ENCODE results near the gene DESI2.
A peak's percentile ranks its signal among the peaks of the same experiment; 100 is the strongest.

Gene DESI2

DNA sequence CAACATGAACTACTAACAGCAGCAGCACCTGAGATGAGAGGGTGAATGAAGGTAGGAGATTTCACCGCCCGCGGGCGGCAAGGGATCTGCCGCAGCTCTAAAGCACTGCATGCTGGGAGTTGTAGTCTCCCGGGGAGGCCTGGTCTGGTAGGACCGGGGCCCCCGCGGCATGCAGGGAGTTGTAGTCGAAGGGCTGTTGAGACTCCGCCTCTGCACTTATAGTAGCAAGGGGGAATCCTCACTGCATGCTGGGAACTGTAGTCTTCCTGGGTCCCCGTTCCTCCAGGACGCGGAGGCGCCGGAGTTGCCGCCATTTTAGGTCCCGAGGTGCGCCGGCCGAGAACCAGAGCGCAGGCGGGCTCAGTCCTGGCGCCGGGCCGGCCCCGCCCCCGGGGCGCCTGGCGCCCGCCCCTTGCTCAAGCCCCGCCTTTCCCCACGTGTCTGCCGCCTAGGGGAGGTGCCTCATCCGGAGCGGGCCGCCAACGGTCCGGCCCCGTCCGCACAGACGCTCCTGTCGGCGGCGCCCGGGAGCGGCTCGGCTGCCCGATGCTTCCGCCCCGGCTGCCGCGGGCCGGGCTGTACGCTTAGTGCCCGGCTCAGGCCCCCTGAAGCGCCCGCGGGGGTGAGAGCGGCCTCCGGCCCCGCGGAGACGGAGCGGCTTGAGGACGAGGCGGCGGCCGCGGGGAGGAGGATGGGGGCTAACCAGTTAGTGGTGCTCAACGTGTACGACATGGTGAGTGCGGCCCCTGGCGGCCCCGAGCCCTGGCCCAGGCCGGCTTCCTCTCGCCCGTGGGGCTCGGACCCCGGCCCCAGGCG is at the start of gene DESI2:
TSS of gene DESI2 (plus strand) at position 504 of the 816 bp plus-strand sequence. CDS start at position 692, 188 bp downstream.
- H3K4me1 ChIP-seq (ENCODE audit: insufficient read depth, low read length): peaks cover 22% of the 10 kb centered on the region
- H3K9me3 ChIP-seq (ENCODE audit: low read length): peaks cover 2% of the 10 kb centered on the region
- H3K27me3 ChIP-seq (ENCODE audit: insufficient read depth, low read length): no peaks in the 10 kb centered on the region
- H3K36me3 ChIP-seq (ENCODE audit: insufficient read depth, low read length): peaks cover 8% of the 10 kb centered on the region
- H2AFZ ChIP-seq (ENCODE audit: low read depth, low read length): peak within 1 kb of the TSS; percentile 65
- peak within 1 kb of the TSS; percentile 75 for H3K4me3 ChIP-seq (ENCODE audit: low read length)

DNA sequence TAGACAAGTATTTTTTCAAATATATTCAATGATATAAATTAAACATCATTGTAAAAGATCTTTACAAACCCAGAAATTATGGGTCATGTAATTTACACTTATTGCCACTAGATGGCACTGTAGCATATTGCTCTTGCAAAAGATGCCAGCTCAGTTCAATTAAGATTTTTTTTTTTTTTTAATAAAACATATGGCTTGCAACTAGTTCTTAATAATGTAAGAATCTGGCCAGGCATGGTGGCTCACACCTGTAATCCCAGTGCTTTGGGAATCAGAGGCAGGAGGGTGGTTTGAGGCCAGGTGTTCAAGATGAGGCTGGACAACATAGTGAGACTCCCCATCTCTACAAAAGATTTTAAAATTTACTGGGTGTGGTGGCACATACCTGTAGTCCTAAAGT is 49.4 kb upstream of the DESI2 start:
- Histone ChIP-seq H3K4me3 (ENCODE audit: low read length) (no peak overlapping the region), H2AFZ (ENCODE audit: low read depth, low read length) (no peak overlapping the region), H3K9me3 (ENCODE audit: low read length) (no peaks in the 10 kb centered on the region), H3K36me3 (ENCODE audit: insufficient read depth, low read length) (no peaks in the 10 kb centered on the region), H3K4me1 (ENCODE audit: insufficient read depth, low read length) (peaks cover 6% of the 10 kb centered on the region), H3K27me3 (ENCODE audit: insufficient read depth, low read length) (no peaks in the 10 kb centered on the region)

DNA sequence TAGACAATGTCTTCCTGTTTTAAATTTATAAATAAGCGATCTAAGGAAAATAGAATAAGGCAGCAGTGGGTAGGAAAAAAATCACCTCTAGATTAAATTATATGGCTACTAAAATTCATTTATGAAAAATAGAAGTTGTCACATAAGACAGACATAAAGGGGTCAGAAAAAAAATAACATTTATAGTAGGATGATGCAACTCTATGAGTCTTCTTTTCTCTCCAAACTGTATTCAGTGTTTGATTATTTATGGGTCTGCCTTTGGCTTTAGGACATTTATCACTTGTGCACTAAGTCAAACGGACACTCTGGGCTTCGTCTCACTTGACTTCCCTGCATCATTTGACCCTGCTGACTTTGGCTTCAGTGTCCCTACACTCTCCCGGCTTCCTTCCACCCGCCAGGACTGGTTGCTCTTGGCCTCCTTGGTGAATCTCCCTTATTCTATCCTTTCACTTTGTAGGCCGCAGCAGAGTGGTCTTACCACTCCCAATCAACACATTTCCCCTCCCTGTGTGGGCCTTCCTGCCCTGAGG is 47.0 kb upstream of the DESI2 start:
- H3K27me3 ChIP-seq (ENCODE audit: insufficient read depth, low read length): no peaks in the 10 kb centered on the region

DNA sequence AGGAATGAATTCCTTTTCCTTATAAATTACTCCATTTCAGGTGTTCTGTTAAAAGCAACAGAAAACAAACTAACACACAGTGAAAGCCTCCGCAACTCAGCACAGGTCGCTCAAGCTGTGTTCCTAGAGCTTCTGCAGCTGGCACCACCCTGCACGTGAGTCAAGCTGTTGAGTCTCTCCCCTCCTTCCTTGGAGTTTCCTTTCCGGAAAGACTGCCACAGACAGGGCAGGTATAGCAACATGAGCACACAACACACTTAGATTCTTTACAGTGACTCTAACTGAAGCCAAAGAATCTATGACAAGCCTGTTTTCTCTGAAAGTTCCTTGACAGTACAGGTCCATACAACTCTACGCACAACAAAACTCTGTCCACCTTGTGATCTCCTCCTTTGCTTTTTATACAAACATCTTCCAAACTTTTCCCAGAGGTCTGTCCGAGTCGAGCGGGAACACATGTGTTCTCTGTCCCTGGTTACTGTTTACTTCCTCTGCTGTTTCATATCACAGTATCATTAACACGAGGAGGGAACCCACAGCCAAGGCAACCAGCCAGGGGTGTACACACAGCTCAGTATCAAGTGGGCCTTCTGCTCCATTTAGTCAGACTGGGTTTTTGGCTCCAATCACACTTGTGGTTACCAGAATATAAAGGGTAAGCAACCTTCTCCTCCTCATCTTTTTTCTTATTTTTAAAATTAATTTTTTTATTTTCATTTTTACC is 38.7 kb upstream of the DESI2 start:
- Histone ChIP-seq H3K27me3 (ENCODE audit: insufficient read depth, low read length) (no peaks in the 10 kb centered on the region), H3K4me3 (ENCODE audit: low read length) (no peak overlapping the region), H3K9me3 (ENCODE audit: low read length) (no peaks in the 10 kb centered on the region), H2AFZ (ENCODE audit: low read depth, low read length) (no peak overlapping the region), H3K36me3 (ENCODE audit: insufficient read depth, low read length) (no peaks in the 10 kb centered on the region), H3K4me1 (ENCODE audit: insufficient read depth, low read length) (peaks cover 12% of the 10 kb centered on the region)

More for the DNA sequence above, 47.0 kb upstream of the DESI2 start:
- H3K36me3 ChIP-seq (ENCODE audit: insufficient read depth, low read length): no peaks in the 10 kb centered on the region
- no peaks in the 10 kb centered on the region for H3K9me3 ChIP-seq (ENCODE audit: low read length)
- peaks cover 3% of the 10 kb centered on the region for H3K4me1 ChIP-seq (ENCODE audit: insufficient read depth, low read length)
- H3K4me3 ChIP-seq (ENCODE audit: low read length): no peak overlapping the region
- no peak overlapping the region for H2AFZ ChIP-seq (ENCODE audit: low read depth, low read length)

DNA sequence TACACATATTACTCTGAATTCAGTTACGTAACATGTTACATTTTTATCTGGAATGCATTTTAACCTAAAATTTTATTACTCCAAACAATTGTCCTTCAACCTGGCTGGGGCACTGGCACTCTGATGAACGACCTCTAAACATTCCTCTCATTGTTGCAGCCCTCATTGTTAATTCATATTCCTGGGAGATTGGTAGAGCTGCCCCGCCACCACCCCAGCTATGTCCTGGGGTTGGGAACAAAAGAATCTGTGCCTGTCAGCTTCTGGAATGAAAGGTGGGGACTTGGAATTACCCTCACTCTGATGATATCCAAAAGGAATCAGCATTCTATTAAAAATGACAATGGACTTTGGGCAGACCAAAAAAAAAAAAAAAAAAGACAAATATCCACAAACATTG is 38.0 kb upstream of the DESI2 start:
- H3K4me1 ChIP-seq (ENCODE audit: insufficient read depth, low read length): peaks cover 12% of the 10 kb centered on the region
- no peaks in the 10 kb centered on the region for H3K36me3 ChIP-seq (ENCODE audit: insufficient read depth, low read length)
- H2AFZ ChIP-seq (ENCODE audit: low read depth, low read length): no peak overlapping the region
- H3K27me3 ChIP-seq (ENCODE audit: insufficient read depth, low read length): no peaks in the 10 kb centered on the region
- no peaks in the 10 kb centered on the region for H3K9me3 ChIP-seq (ENCODE audit: low read length)
- H3K4me3 ChIP-seq (ENCODE audit: low read length): no peak overlapping the region

DNA sequence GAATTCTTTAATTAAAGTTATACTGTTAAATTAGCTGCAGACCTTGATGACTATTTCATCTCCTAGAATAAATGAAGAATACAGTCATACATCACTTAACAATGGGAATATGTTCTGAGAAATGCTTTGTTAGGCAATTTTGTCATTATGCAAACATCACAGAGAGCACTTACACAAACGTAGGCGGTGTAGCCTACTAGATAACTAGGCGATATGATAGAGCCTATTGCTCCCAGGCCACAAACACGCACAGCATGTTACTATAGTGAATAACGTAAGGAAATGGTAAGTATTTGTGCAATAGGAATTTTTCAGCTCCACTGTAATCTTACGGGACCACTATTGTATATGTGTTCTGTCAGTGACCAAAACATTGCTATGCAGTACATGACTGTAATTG is 37.6 kb upstream of the DESI2 start:
- Histone ChIP-seq H3K36me3 (ENCODE audit: insufficient read depth, low read length) (no peaks in the 10 kb centered on the region), H3K27me3 (ENCODE audit: insufficient read depth, low read length) (no peaks in the 10 kb centered on the region), H3K4me1 (ENCODE audit: insufficient read depth, low read length) (peaks cover 12% of the 10 kb centered on the region), H2AFZ (ENCODE audit: low read depth, low read length) (no peak overlapping the region), H3K4me3 (ENCODE audit: low read length) (no peak overlapping the region), H3K9me3 (ENCODE audit: low read length) (no peaks in the 10 kb centered on the region)

DNA sequence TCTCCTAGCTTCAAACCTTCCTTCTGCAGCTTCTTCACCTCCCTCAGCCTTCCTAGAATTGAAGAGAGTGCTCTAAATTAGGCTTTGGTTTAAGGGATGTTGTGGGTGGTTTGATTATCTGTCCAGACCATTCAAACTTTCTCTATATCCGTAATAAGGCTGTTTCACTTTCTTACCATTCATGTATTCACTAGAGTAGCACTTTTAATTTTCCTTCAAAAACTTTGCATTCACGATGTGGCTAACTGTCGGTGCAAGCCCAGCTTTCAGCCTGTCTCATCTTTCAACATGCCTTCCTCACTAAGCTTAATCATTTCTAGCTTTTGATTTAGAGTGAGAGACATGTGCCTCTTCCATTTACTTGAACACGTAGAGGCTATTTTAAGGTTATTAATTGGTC is 26.2 kb upstream of the DESI2 start:
- Histone ChIP-seq H3K4me3 (ENCODE audit: low read length) (no peak overlapping the region), H3K36me3 (ENCODE audit: insufficient read depth, low read length) (no peaks in the 10 kb centered on the region), H2AFZ (ENCODE audit: low read depth, low read length) (no peak overlapping the region), H3K4me1 (ENCODE audit: insufficient read depth, low read length) (no peaks in the 10 kb centered on the region), H3K27me3 (ENCODE audit: insufficient read depth, low read length) (peaks cover 3% of the 10 kb centered on the region), H3K9me3 (ENCODE audit: low read length) (no peaks in the 10 kb centered on the region)

DNA sequence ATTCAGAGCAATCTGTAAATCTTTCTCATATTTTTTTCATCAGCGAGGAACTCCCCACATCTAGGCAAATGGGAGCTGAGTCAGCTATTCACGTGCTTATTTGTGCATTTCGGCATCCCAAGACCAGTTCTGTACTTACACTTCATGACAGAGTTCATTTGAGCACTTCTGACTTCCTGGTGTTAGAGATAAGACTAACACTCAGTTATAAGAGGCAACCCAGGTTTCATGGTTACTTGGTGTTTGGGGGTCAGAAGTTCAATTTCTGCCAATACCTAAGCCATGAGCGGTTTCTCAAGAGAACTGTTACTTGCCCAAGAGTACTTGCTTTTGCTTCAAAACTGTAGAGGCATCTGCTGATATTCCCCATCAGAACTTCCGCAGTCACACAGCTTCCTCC is 24.1 kb upstream of the DESI2 start:
- H3K9me3 ChIP-seq (ENCODE audit: low read length): no peaks in the 10 kb centered on the region
- no peaks in the 10 kb centered on the region for H3K4me1 ChIP-seq (ENCODE audit: insufficient read depth, low read length)
- no peak overlapping the region for H3K4me3 ChIP-seq (ENCODE audit: low read length)
- H3K36me3 ChIP-seq (ENCODE audit: insufficient read depth, low read length): no peaks in the 10 kb centered on the region
- peaks cover 3% of the 10 kb centered on the region for H3K27me3 ChIP-seq (ENCODE audit: insufficient read depth, low read length)
- H2AFZ ChIP-seq (ENCODE audit: low read depth, low read length): no peak overlapping the region

DNA sequence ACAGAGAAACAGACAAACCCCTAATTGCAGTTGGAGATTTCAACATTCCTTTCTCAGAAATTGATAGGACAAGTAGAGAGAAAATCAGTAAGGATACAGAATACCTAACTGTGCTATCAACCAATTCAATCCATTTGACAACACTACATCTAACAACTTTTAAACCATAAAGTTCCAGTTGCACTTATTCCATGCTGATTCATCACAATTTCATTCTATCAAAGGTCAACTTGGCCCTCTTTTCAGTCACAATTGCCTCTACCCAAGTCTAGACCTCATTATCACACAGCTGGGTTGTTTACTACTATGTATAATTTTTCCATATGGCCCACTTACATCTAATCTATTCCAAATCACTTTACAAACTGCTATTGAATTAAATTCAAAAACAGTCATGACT is 19.8 kb upstream of the DESI2 start:
- Histone ChIP-seq H3K27me3 (ENCODE audit: insufficient read depth, low read length) (peaks cover 3% of the 10 kb centered on the region), H3K36me3 (ENCODE audit: insufficient read depth, low read length) (no peaks in the 10 kb centered on the region)

DNA sequence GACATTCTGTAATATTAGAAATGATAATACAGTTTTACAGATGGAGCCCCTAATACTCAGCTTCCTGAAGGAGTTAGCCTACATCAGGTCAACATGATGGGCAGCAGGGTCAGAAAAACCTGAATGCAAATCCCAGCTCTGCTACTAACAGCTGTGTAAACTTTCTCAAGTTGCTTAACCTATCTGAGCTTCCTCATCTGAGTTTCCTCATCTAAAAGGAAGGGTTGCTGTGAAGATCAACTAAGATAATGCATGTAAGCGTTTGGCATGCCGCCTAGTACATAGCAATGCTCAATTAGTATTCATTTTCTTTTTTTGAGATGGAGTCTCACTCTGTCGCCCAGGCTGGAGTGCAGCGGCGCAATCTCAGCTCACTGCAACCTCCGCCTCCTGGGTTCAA is 18.4 kb upstream of the DESI2 start:
- H3K27me3 ChIP-seq (ENCODE audit: insufficient read depth, low read length): no peaks in the 10 kb centered on the region
- no peak overlapping the region for H3K4me3 ChIP-seq (ENCODE audit: low read length)

More for the DNA sequence above, 19.8 kb upstream of the DESI2 start:
- no peak overlapping the region for H3K4me3 ChIP-seq (ENCODE audit: low read length)
- H3K4me1 ChIP-seq (ENCODE audit: insufficient read depth, low read length): no peaks in the 10 kb centered on the region
- H3K9me3 ChIP-seq (ENCODE audit: low read length): no peaks in the 10 kb centered on the region
- H2AFZ ChIP-seq (ENCODE audit: low read depth, low read length): no peak overlapping the region

DNA sequence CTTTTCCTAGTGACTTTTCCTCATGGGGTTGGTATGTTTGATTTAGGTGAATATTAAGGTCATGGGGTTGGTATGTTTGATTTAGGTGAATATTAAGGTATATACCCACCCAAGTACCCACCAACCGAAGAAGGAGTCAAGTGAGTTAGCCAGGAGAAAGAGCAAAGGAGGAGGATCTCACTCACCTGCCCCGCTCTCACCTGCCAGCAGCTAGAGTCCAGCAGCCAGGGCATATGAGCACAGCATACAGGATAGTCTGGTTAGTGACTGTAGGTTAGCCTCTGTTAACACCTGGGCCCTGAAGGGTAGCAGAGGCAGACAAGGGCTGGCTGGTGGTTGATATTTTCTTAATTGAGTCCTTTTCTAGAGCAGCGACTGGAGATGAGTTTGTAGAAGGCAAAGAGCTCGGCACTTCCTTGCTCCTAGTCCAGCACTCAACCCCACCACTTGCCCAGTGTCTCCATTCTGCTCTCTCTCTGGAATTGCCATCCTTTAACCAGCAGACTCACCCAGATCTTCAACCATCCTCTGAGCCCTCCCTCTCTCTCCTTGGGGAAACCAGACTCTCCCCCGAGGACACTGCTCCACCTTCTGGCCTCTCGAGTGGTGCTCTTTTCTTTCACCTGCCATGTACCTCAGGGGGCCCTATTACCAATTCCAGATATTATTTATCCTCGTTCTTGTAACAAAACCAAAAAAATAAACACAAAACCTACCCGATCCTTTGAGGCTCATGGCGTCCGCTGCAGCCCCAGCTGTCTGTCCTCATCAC is 16.3 kb upstream of the DESI2 start:
- H2AFZ ChIP-seq (ENCODE audit: low read depth, low read length): no peak overlapping the region
- no peaks in the 10 kb centered on the region for H3K9me3 ChIP-seq (ENCODE audit: low read length)
- no peaks in the 10 kb centered on the region for H3K27me3 ChIP-seq (ENCODE audit: insufficient read depth, low read length)
- H3K36me3 ChIP-seq (ENCODE audit: insufficient read depth, low read length): no peaks in the 10 kb centered on the region
- no peaks in the 10 kb centered on the region for H3K4me1 ChIP-seq (ENCODE audit: insufficient read depth, low read length)
- no peak overlapping the region for H3K4me3 ChIP-seq (ENCODE audit: low read length)

More for the DNA sequence above, 18.4 kb upstream of the DESI2 start:
- no peaks in the 10 kb centered on the region for H3K4me1 ChIP-seq (ENCODE audit: insufficient read depth, low read length)
- H2AFZ ChIP-seq (ENCODE audit: low read depth, low read length): no peak overlapping the region
- H3K9me3 ChIP-seq (ENCODE audit: low read length): no peaks in the 10 kb centered on the region
- H3K36me3 ChIP-seq (ENCODE audit: insufficient read depth, low read length): no peaks in the 10 kb centered on the region

DNA sequence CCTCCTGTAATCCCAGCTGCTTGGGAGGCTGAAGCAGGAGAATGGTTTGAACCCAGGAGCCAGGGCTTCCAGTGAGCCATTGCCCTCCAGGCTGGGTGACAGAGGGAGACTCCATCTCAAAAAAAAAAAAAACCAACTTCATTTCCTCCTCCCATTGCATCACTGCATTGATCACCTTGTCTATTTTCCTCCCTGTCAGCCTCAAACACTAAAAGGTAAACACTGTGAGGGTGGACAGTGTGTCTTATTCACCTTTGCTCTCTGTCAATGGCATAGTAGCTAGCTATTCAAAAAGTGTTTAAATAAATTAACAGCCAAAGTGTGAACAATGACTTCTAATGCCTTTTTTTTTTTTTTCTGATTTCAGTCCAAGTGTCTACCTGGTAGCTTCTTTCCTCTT is 13.4 kb upstream of the DESI2 start:
- Histone ChIP-seq H3K36me3 (ENCODE audit: insufficient read depth, low read length) (no peaks in the 10 kb centered on the region), H3K4me1 (ENCODE audit: insufficient read depth, low read length) (no peaks in the 10 kb centered on the region), H3K27me3 (ENCODE audit: insufficient read depth, low read length) (no peaks in the 10 kb centered on the region), H3K4me3 (ENCODE audit: low read length) (no peak overlapping the region), H3K9me3 (ENCODE audit: low read length) (peaks cover 6% of the 10 kb centered on the region), H2AFZ (ENCODE audit: low read depth, low read length) (no peak overlapping the region)

DNA sequence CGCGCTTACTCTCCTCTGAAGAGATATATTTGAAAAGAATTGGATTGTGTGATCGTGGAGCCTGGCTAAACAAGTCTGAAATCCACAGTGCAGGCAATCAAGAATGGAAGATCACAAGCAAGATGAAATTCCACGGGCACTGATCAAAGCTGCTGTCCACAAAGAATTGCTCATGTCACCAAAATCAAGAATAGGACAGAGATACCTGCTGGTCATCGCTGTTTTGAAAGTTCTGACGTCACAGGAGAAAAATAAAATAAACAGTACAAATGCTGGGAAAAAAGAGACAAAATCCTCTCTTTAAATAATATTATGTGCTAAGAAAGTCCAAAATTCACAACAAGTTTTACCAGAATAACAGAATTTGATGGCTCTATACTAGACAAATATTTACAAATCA is 12.0 kb upstream of the DESI2 start:
- no peak overlapping the region for H2AFZ ChIP-seq (ENCODE audit: low read depth, low read length)
- no peaks in the 10 kb centered on the region for H3K36me3 ChIP-seq (ENCODE audit: insufficient read depth, low read length)
- H3K27me3 ChIP-seq (ENCODE audit: insufficient read depth, low read length): no peaks in the 10 kb centered on the region
- no peaks in the 10 kb centered on the region for H3K4me1 ChIP-seq (ENCODE audit: insufficient read depth, low read length)
- peaks cover 9% of the 10 kb centered on the region for H3K9me3 ChIP-seq (ENCODE audit: low read length)
- no peak overlapping the region for H3K4me3 ChIP-seq (ENCODE audit: low read length)
